Measurements from ENCODE around the gene SERAC1. TPM values are rescaled to one million over a fixed set of nuclear protein-coding genes. Genes with fewer than 3 reads are reported as not detected.

SERAC1 gene
- total and polyA plus RNA-seq, 8 donors, result 6.3 to 14.3 (median 8.1) TPM

- intact Hi-C loops (cut with DNase I), result no loop called here
- no peaks in the 10 kb centered on the region for H3K4me1 ChIP-seq
- no peaks in the 10 kb centered on the region for H3K9me3 ChIP-seq
- no peak overlapping the region for H3K4me3 ChIP-seq
- TF ChIP-seq, protein P1, sequence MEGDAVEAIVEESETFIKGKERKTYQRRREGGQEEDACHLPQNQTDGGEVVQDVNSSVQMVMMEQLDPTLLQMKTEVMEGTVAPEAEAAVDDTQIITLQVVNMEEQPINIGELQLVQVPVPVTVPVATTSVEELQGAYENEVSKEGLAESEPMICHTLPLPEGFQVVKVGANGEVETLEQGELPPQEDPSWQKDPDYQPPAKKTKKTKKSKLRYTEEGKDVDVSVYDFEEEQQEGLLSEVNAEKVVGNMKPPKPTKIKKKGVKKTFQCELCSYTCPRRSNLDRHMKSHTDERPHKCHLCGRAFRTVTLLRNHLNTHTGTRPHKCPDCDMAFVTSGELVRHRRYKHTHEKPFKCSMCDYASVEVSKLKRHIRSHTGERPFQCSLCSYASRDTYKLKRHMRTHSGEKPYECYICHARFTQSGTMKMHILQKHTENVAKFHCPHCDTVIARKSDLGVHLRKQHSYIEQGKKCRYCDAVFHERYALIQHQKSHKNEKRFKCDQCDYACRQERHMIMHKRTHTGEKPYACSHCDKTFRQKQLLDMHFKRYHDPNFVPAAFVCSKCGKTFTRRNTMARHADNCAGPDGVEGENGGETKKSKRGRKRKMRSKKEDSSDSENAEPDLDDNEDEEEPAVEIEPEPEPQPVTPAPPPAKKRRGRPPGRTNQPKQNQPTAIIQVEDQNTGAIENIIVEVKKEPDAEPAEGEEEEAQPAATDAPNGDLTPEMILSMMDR (IDR thresholded peaks at IDR 0.05), result no peak
- DNase-seq (no peak), ATAC-seq (no peak), FAIRE-seq (no peak)
- H3K36me3 ChIP-seq, result peaks cover 0 to 38% (median 19%) of the 10 kb centered on the region in 3 donors
- whole genome bisulfite sequencing, 2 donors, result 88 to 92% methylated on average over 18 of the region's 18 CpGs
- no peak overlapping the region for H3K27ac ChIP-seq
- no peaks in the 10 kb centered on the region for H3K27me3 ChIP-seq
These were observed 87.0 kb downstream of the SERAC1 start for GRCh38 chr6:158080849-158081656.

DNA sequence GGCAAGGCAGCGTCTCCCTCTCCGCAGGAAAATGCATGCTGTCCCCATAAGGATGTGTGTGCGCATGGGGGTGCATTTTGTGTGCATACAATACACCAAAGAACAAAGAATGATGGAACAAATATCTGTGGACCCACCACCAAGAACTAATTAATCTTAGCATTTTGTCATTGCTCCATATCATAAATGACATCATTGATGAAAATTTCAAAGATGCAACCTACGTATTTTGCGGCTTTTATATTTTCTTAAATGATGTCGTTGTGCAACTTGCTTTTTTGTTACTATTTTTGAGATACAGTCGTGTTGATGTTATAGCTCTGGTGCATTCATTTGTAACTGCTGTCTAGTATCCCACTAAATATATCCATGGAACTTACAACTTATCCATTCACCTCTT, 89.7 kb downstream of the SERAC1 start:
- TF ChIP-seq, protein P1 (IDR thresholded peaks at IDR 0.05), result no peak
- ATAC-seq (no peak), DNase-seq (no peak), FAIRE-seq (no peak)
- no peak overlapping the region for H3K27ac ChIP-seq
- WGBS, 2 donors, result 88 to 95% methylated on average over 7 of the region's 7 CpGs
- H3K36me3 ChIP-seq, result peaks cover 0 to 25% (median 8%) of the 10 kb centered on the region in 3 donors
- no peaks in the 10 kb centered on the region for H3K9me3 ChIP-seq
- no peaks in the 10 kb centered on the region for H3K27me3 ChIP-seq
- H3K4me1 ChIP-seq, result no peaks in the 10 kb centered on the region
- intact Hi-C loops (cut with DNase I), result loop anchor here in 1 of 3 donors (10.0 kb wide), 1 partner anchor 104 kb away; no protein-coding TSS in a partner anchor
- no peak overlapping the region for H3K4me3 ChIP-seq

DNA sequence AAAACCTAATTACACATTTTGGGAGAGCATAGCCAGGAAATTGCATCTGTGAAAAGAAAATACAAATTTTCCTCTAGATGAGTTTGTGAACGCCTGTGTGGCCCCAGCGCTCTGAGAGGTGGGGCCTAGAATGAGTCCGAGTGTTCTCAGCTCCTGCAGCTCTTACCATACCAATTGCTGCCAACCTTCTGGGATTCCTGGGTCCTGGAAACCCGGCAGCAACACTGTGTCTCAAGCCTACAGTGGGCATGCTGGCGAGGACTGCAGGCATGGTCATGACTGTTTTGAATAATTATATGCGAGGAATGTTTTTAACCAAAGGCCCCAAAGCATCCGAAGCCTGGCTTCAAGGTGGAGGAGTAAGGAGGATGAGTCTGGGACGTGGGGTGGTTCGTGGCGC, 90.4 kb downstream of the SERAC1 start:
- H3K4me3 ChIP-seq, result no peak overlapping the region
- no peak overlapping the region for H3K27ac ChIP-seq
- intact Hi-C loops (cut with DNase I), result loop anchor here in 1 of 3 donors (10.0 kb wide), 1 partner anchor 103 kb away; no protein-coding TSS in a partner anchor
- WGBS, 2 donors, result 94 to 96% methylated on average over 10 of the region's 10 CpGs
- H3K9me3 ChIP-seq, result no peaks in the 10 kb centered on the region
- no peaks in the 10 kb centered on the region for H3K27me3 ChIP-seq
- DNase-seq (no peak), ATAC-seq (no peak), FAIRE-seq (no peak)
- H3K4me1 ChIP-seq, result no peaks in the 10 kb centered on the region
- peaks cover 0 to 19% (median 7%) of the 10 kb centered on the region in 3 donors for H3K36me3 ChIP-seq
- TF ChIP-seq, protein P1 (IDR thresholded peaks at IDR 0.05), result no peak

GRCh38 chr6:158076548-158076947, 91.5 kb downstream of the SERAC1 start:
- intact Hi-C loops (cut with DNase I), result loop anchor here in 1 of 3 donors (10.0 kb wide), 1 partner anchor 102 kb away; no protein-coding TSS in a partner anchor
- Histone ChIP-seq H3K27me3 (no peaks in the 10 kb centered on the region), H3K27ac (no peak overlapping the region), H3K36me3 (peaks cover 0 to 22% (median 7%) of the 10 kb centered on the region in 3 donors), H3K4me1 (no peaks in the 10 kb centered on the region), H3K9me3 (no peaks in the 10 kb centered on the region), H3K4me3 (no peak overlapping the region)
- TF ChIP-seq, protein P1 (IDR thresholded peaks at IDR 0.05), result no peak
- 93% methylated on average over 18 of the region's 18 CpGs for WGBS, 2 donors
- ATAC-seq, result no peak
- FAIRE-seq, result no peak
- no peak for DNase-seq

- peaks cover 0 to 17% (median 11%) of the 10 kb centered on the region in 3 donors for H3K36me3 ChIP-seq
- ATAC-seq (no peak), DNase-seq (no peak), FAIRE-seq (no peak)
- H3K27me3 ChIP-seq, result no peaks in the 10 kb centered on the region
- no peak overlapping the region for H3K27ac ChIP-seq
- no peak overlapping the region for H3K4me3 ChIP-seq
- TF ChIP-seq, protein P1 (IDR thresholded peaks at IDR 0.05), result no peak
- intact Hi-C loops (cut with DNase I), result loop anchor here in 1 of 3 donors (10.0 kb wide), 1 partner anchor 99 kb away; no protein-coding TSS in a partner anchor
- no peaks in the 10 kb centered on the region for H3K9me3 ChIP-seq
- H3K4me1 ChIP-seq, result no peaks in the 10 kb centered on the region
- WGBS, 2 donors, result 82 to 88% methylated on average over 3 of the region's 3 CpGs
These were observed 94.3 kb downstream of the SERAC1 start for GRCh38 chr6:158073776-158074175.
